Keratinocyte (primary cell): ENCODE measurements around the gene HDGFL3. TPM values are rescaled to one million over a fixed set of nuclear protein-coding genes. Genes with fewer than 3 reads are reported as not detected.
"Not testable (repeated sequence)": the region's sequence is repeated elsewhere in the genome, so short reads cannot be mapped to it uniquely, and the experiment has no call there.

Experiments used
- DNase-seq: peaks from one replicate; pipeline ENCODE4 v3.0.0-alpha.2; 2011; ENCODE audit warnings: low read depth, missing footprints, low spot score
- FAIRE-seq: peaks from 2 replicates; lab custom pipeline; 2011; peaks lifted over from hg19 to GRCh38; lab: Jason Lieb, UNC
- H2AFZ ChIP-seq: 2 replicates; pipeline ENCODE4 v1.6.0; 2012; ENCODE audit warnings: low read length, control low read depth, inconsistent platforms; ENCODE audit not compliant: control insufficient read depth
- H3K27ac ChIP-seq: 2 replicates; pipeline ENCODE4 v1.5.1; 2011; ENCODE audit warnings: low read length; ENCODE audit not compliant: control insufficient read depth, insufficient read depth
- H3K27me3 ChIP-seq: 3 replicates; pipeline ENCODE4 v1.6.0; 2011; ENCODE audit warnings: low read length; ENCODE audit not compliant: control insufficient read depth, insufficient read depth; ENCODE audit errors: extremely low read depth
- H3K36me3 ChIP-seq, 2 experiments: 2 replicates in 1 of 2; 3 replicates in 1 of 2; pipeline ENCODE4 v1.5.1; 2011; ENCODE audit warnings: low read length in 2 of 2, mild to moderate bottlenecking in 1 of 2; ENCODE audit not compliant: control insufficient read depth in 2 of 2, insufficient read depth in 2 of 2; ENCODE audit errors: extremely low read depth in 1 of 2
- H3K4me1 ChIP-seq: 3 replicates; pipeline ENCODE4 v1.5.1; 2011; ENCODE audit warnings: low read length; ENCODE audit not compliant: control insufficient read depth, insufficient read depth; ENCODE audit errors: extremely low read depth
- H3K4me2 ChIP-seq: 3 replicates; pipeline ENCODE4 v1.6.0; 2011; ENCODE audit warnings: low read depth, low read length; ENCODE audit not compliant: control insufficient read depth, insufficient read depth; ENCODE audit errors: extremely low read depth
- H3K4me3 ChIP-seq, 3 experiments: fragments of 200-600 bp in 1 of 3; sonication (generic) in 1 of 3; 2 replicates in 2 of 3; 3 replicates in 1 of 3; pipeline ENCODE4 v1.5.1; 2011 to 2016; ENCODE audit warnings: low read length in 3 of 3, mild to moderate bottlenecking in 3 of 3, control low read depth in 2 of 3, inconsistent platforms in 1 of 3, low read depth in 1 of 3, mixed read lengths in 1 of 3, mixed run types in 1 of 3, moderate library complexity in 1 of 3; ENCODE audit not compliant: control insufficient read depth in 2 of 3, insufficient read depth in 2 of 3; ENCODE audit errors: extremely low read depth in 1 of 3
- H3K79me2 ChIP-seq: 2 replicates; pipeline ENCODE4 v1.6.0; 2012; ENCODE audit warnings: low read length; ENCODE audit not compliant: control insufficient read depth, insufficient read depth
- H3K9ac ChIP-seq: 3 replicates; pipeline ENCODE4 v1.6.0; 2011; ENCODE audit warnings: low read length; ENCODE audit not compliant: control insufficient read depth, insufficient read depth; ENCODE audit errors: extremely low read depth
- H3K9me1 ChIP-seq: 3 replicates; pipeline ENCODE4 v1.6.0; 2011; ENCODE audit warnings: low read length; ENCODE audit not compliant: control insufficient read depth, insufficient read depth; ENCODE audit errors: extremely low read depth
- H3K9me3 ChIP-seq: 2 replicates; pipeline ENCODE4 v1.5.1; 2012; ENCODE audit warnings: low read depth, low read length; ENCODE audit not compliant: control insufficient read depth
- H4K20me1 ChIP-seq: 3 replicates; pipeline ENCODE4 v1.6.0; 2011; ENCODE audit warnings: low read length; ENCODE audit not compliant: control insufficient read depth, insufficient read depth; ENCODE audit errors: extremely low read depth
- EZH2 ChIP-seq: IDR thresholded peaks from one replicate; pipeline ENCODE4 v1.6.1; 2012; ENCODE audit warnings: inconsistent platforms, mild to moderate bottlenecking, low read length, moderate library complexity
- dilution Hi-C: fragments of 300-500 bp; cut with MboI; formaldehyde crosslinking; loops from one replicate; pipeline ENCODE4 v1.7.0; 2020; ENCODE audit warnings: low sequenced_read_pairs; ENCODE audit not compliant: extremely low pct_ligation_motif_present
- polyA plus RNA-seq, 5 experiments: library from polyadenylated mRNA; depleted of rRNA in 3 of 5; stranded (reverse) in 3 of 5; stranded (forward) in 1 of 5; unstranded in 1 of 5; fragments of >200 nt; gene quantifications; 1 replicate in 1 of 5; 2 replicates in 3 of 5; 3 replicates in 1 of 5; pipeline versions ENCODE4 v1.2.1 to v1.2.3, GENCODE V29; 2011 to 2012; ENCODE audit warnings: missing spikeins in 2 of 5, low read depth in 1 of 5, low replicate concordance in 1 of 5
- TF ChIP-seq, protein P1 (sequence below), 3 experiments: IDR thresholded peaks in 1 of 3; conservative IDR thresholded peaks in 1 of 3; optimal IDR thresholded peaks in 1 of 3; 2 replicates in 2 of 3; 3 replicates in 1 of 3; pipeline versions ENCODE3 to v1.5.1; 2011; ENCODE audit warnings: low read length in 3 of 3, mild to moderate bottlenecking in 3 of 3, moderate library complexity in 2 of 3, control low read depth in 1 of 3, inconsistent platforms in 1 of 3; ENCODE audit not compliant: insufficient read depth in 2 of 3; ENCODE audit errors: extremely low read depth in 1 of 3

HDGFL3 gene
- polyA plus RNA-seq, 1 donor (not counting 4 experiments of a cell fraction or from before 2014, with no cell fraction given), result 35.1 TPM

DNA sequence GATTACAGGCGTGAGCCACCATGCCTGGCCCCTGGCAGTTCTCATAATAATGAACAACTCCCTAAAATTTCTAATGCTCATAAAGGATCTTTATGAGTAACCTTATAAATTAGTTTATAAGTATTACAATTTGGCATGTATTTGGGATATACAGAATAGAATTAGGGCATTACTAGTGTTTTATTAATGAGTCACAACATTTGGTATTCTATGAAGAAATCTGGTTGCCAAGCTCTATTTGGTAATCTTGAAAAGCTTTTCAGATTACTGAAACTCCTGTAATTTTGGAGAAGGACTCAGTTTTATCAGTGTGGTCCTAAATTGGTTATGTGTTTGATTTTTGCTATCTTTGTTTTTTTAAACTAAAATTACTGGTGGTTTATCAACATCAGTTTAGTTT, 54.3 kb downstream of the HDGFL3 start:
- H3K79me2 ChIP-seq, result no peaks in the 10 kb centered on the region
- peaks cover 2 to 8% of the 10 kb centered on the region in 2 experiments for H3K36me3 ChIP-seq
- H3K27me3 ChIP-seq, result no peaks in the 10 kb centered on the region
- H3K9me1 ChIP-seq, result no peaks in the 10 kb centered on the region
- dilution Hi-C loops, result no loop called here
- FAIRE-seq (no peak), DNase-seq (no peak)
- no peak overlapping the region for H3K4me2 ChIP-seq
- no peaks in the 10 kb centered on the region for H3K9me3 ChIP-seq
- no peak overlapping the region for H3K9ac ChIP-seq
- TF ChIP-seq, protein P1, sequence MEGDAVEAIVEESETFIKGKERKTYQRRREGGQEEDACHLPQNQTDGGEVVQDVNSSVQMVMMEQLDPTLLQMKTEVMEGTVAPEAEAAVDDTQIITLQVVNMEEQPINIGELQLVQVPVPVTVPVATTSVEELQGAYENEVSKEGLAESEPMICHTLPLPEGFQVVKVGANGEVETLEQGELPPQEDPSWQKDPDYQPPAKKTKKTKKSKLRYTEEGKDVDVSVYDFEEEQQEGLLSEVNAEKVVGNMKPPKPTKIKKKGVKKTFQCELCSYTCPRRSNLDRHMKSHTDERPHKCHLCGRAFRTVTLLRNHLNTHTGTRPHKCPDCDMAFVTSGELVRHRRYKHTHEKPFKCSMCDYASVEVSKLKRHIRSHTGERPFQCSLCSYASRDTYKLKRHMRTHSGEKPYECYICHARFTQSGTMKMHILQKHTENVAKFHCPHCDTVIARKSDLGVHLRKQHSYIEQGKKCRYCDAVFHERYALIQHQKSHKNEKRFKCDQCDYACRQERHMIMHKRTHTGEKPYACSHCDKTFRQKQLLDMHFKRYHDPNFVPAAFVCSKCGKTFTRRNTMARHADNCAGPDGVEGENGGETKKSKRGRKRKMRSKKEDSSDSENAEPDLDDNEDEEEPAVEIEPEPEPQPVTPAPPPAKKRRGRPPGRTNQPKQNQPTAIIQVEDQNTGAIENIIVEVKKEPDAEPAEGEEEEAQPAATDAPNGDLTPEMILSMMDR (optimal IDR thresholded peaks at IDR 0.05 in 1 of 3, IDR thresholded peaks at IDR 0.05 in 1 of 3, conservative IDR thresholded peaks at IDR 0.05 in 1 of 3; ENCODE audit: extremely low read depth in 1 of 3, insufficient read depth in 2 of 3, low read length in 3 of 3), result no peak
- no peak for TF ChIP-seq EZH2
- no peaks in the 10 kb centered on the region for H4K20me1 ChIP-seq
- H3K4me1 ChIP-seq, result no peaks in the 10 kb centered on the region
- H2AFZ ChIP-seq, result no peak overlapping the region
- H3K4me3 ChIP-seq, result no peak overlapping the region
- no peak overlapping the region for H3K27ac ChIP-seq

DNA sequence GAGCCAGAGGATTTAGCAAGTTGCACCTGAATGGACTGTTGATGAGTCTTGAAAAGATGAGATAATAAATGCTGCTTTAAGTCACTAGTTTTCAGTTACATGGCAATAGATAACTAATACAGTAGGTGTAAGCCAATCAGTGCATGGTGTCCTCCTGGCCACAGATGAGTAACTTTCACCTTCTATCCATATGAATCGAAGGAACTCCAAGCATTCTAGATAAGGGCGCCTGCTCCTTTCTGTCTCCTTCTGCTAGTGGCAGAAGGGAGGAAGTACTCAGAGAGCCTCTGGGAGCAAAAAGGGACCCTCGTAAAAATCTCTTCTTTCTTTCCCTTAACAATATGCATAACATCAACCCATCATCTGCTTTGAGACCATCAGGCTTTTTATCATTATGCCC, 62.9 kb downstream of the HDGFL3 start:
- H2AFZ ChIP-seq, result no peak overlapping the region
- no peaks in the 10 kb centered on the region for H3K9me1 ChIP-seq
- no peak overlapping the region for H3K27ac ChIP-seq
- H3K27me3 ChIP-seq, result no peaks in the 10 kb centered on the region
- no peak overlapping the region for H3K4me3 ChIP-seq
- H3K4me1 ChIP-seq, result no peaks in the 10 kb centered on the region
- H3K9me3 ChIP-seq, result no peaks in the 10 kb centered on the region
- FAIRE-seq (no peak), DNase-seq (no peak)
- H3K36me3 ChIP-seq, result peaks cover 0 to 5% of the 10 kb centered on the region in 2 experiments
- H4K20me1 ChIP-seq, result no peaks in the 10 kb centered on the region
- dilution Hi-C loops, result no loop called here
- TF ChIP-seq, protein P1 (optimal IDR thresholded peaks at IDR 0.05 in 1 of 3, IDR thresholded peaks at IDR 0.05 in 1 of 3, conservative IDR thresholded peaks at IDR 0.05 in 1 of 3; ENCODE audit: extremely low read depth in 1 of 3, insufficient read depth in 2 of 3, low read length in 3 of 3), result no peak
- TF ChIP-seq EZH2, result no peak
- no peaks in the 10 kb centered on the region for H3K79me2 ChIP-seq
- no peak overlapping the region for H3K9ac ChIP-seq
- H3K4me2 ChIP-seq, result no peak overlapping the region

DNA sequence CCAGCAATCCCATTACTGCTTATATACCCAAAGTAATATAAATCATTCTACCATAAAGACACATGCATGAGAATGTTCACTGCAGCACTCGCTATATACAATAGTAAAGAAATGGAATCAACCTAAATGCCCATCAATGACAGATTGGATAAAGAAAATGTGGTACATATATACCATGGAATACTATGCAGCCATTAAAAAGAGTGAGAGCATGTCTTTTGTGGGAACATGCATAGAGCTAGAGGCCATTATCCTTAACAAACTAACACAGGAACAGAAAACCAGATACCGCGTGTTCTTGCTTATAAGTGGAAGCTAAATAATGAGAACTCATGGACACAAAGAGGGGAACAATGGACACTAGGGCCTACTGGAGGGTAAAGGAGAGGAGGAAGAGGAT, 65.5 kb downstream of the HDGFL3 start:
- H3K27ac ChIP-seq, H3K27me3 ChIP-seq, H3K4me1 ChIP-seq, H3K9ac ChIP-seq, H3K4me2 ChIP-seq, H4K20me1 ChIP-seq, H3K4me3 ChIP-seq, H2AFZ ChIP-seq, H3K9me1 ChIP-seq, H3K36me3 ChIP-seq, FAIRE-seq, H3K79me2 ChIP-seq, H3K9me3 ChIP-seq, DNase-seq, dilution Hi-C loops: not testable (repeated sequence)
